Measurements from ENCODE around the gene PBX3.

The PBX3 gene

GRCh38 chr9:126002476-126003350 lies 255.5 kb downstream of the PBX3 start:
- Histone ChIP-seq H3K9me3 (peaks cover 0 to 8% (median 0%) of the 10 kb centered on the region in 3 donors), H3K4me3 (no peak overlapping the region), H3K27ac (no peak overlapping the region), H3K27me3 (peaks cover 0 to 10% of the 10 kb centered on the region in 2 donors), H3K36me3 (no peaks in the 10 kb centered on the region), H3K4me1 (no peaks in the 10 kb centered on the region)
- TF ChIP-seq, protein P1, sequence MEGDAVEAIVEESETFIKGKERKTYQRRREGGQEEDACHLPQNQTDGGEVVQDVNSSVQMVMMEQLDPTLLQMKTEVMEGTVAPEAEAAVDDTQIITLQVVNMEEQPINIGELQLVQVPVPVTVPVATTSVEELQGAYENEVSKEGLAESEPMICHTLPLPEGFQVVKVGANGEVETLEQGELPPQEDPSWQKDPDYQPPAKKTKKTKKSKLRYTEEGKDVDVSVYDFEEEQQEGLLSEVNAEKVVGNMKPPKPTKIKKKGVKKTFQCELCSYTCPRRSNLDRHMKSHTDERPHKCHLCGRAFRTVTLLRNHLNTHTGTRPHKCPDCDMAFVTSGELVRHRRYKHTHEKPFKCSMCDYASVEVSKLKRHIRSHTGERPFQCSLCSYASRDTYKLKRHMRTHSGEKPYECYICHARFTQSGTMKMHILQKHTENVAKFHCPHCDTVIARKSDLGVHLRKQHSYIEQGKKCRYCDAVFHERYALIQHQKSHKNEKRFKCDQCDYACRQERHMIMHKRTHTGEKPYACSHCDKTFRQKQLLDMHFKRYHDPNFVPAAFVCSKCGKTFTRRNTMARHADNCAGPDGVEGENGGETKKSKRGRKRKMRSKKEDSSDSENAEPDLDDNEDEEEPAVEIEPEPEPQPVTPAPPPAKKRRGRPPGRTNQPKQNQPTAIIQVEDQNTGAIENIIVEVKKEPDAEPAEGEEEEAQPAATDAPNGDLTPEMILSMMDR (IDR thresholded peaks at IDR 0.05) = no peak
- intact Hi-C loops (cut with DNase I; ENCODE audit: low total_unique reads) = no loop called here
- no peak for DNase-seq

DNA sequence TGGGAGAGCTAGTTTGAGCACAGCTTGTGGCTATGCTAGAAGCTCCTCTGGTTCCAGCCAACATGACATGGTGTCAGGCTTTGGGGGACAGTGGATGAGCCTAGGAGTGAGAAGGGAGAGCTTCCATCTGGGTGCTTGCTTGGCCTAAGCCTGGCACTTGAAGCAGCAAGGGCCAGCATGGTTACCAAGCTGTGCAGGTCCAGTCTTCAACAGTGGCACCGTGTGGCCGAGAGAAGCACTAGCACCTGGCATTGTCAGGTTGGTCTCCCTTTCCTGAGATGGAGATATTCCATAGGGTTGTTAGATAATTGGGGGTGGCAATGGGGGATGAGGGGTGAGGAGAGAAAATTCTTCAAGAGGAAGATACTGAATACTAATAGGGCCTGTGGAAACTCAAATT lies 261.9 kb downstream of the PBX3 start:
- intact Hi-C loops (cut with DNase I; ENCODE audit: low total_unique reads) = no loop called here

DNA sequence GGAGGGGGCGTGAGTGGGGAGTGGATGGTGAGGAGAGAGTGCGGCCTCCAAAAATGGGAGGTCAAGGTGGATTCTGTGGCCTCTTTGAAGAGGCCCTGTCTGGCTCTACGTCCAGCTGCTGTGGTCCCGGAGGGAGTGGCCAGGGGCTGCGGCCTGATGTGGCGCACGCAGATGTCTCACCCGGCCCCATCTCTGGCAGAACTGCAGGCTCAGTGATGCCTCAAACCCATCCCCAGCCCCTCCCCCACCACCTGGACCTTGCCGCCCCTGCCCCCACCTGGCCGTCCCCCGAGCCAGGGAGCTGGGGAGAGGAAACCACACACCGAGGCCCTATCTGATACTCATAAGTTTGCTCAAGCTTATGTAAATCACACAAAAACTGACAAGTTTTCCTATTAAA lies 267.6 kb downstream of the PBX3 start:
- Histone ChIP-seq H3K27ac (no peak overlapping the region), H3K27me3 (peaks cover 0 to 16% of the 10 kb centered on the region in 2 donors), H3K4me1 (no peaks in the 10 kb centered on the region), H3K9me3 (peaks cover 0 to 4% (median 0%) of the 10 kb centered on the region in 3 donors), H3K36me3 (no peaks in the 10 kb centered on the region), H3K4me3 (no peak overlapping the region)
- no peak for DNase-seq
- TF ChIP-seq, protein P1 (IDR thresholded peaks at IDR 0.05) = no peak
- intact Hi-C loops (cut with DNase I; ENCODE audit: low total_unique reads) = no loop called here

More for the DNA sequence above, 261.9 kb downstream of the PBX3 start:
- TF ChIP-seq, protein P1 (IDR thresholded peaks at IDR 0.05) = no peak
- no peaks in the 10 kb centered on the region for H3K36me3 ChIP-seq
- H3K27ac ChIP-seq = no peak overlapping the region
- no peak for DNase-seq
- no peak overlapping the region for H3K4me3 ChIP-seq
- H3K9me3 ChIP-seq = peaks cover 0 to 22% (median 21%) of the 10 kb centered on the region in 3 donors
- H3K4me1 ChIP-seq = no peaks in the 10 kb centered on the region
- H3K27me3 ChIP-seq = no peaks in the 10 kb centered on the region

- no peak overlapping the region for H3K27ac ChIP-seq
- intact Hi-C loops (cut with DNase I; ENCODE audit: low total_unique reads) = no loop called here
- DNase-seq = no peak
- no peaks in the 10 kb centered on the region for H3K36me3 ChIP-seq
- H3K4me3 ChIP-seq = no peak overlapping the region
- TF ChIP-seq, protein P1 (IDR thresholded peaks at IDR 0.05) = no peak
- H3K27me3 ChIP-seq = peaks cover 0 to 16% of the 10 kb centered on the region in 2 donors
- H3K9me3 ChIP-seq = no peaks in the 10 kb centered on the region
- no peaks in the 10 kb centered on the region for H3K4me1 ChIP-seq
Measured at GRCh38 chr9:126015424-126015823, 268.3 kb downstream of the PBX3 start.

- no peaks in the 10 kb centered on the region for H3K4me1 ChIP-seq
- DNase-seq = no peak
- H3K9me3 ChIP-seq = no peaks in the 10 kb centered on the region
- no peak overlapping the region for H3K27ac ChIP-seq
- H3K27me3 ChIP-seq = peaks cover 0 to 18% of the 10 kb centered on the region in 2 donors
- intact Hi-C loops (cut with DNase I; ENCODE audit: low total_unique reads) = no loop called here
- no peaks in the 10 kb centered on the region for H3K36me3 ChIP-seq
- TF ChIP-seq, protein P1 (IDR thresholded peaks at IDR 0.05) = no peak
- no peak overlapping the region for H3K4me3 ChIP-seq
Measured at GRCh38 chr9:126016579-126017290, 269.6 kb downstream of the PBX3 start.
